Activated CD8-positive, alpha-beta memory T cell treated with anti-CD3 and anti-CD28 coated beads, Interleukin-2, amount 50 U/mL, for 24 hours (primary cell): ENCODE results near the gene ROR1.

Experiments used
- DNase-seq: peaks from one replicate; pipeline ENCODE4 v3.0.0-alpha.2; 2020; ENCODE audit errors: extremely low read depth

ROR1 gene

GRCh38 chr1:63883494-63884235 is 109.8 kb downstream of the ROR1 start:
- DNase-seq = no peak

GRCh38 chr1:63884486-63884885 is 110.7 kb downstream of the ROR1 start:
- DNase-seq = no peak

- DNase-seq = no peak
Observed at GRCh38 chr1:63885899-63886298, 112.1 kb downstream of the ROR1 start.

- DNase-seq = no peak
Observed at GRCh38 chr1:63886340-63886739, 112.5 kb downstream of the ROR1 start.

- DNase-seq = no peak
Observed at GRCh38 chr1:63887809-63888208, 114.0 kb downstream of the ROR1 start.

- no peak for DNase-seq
Observed at GRCh38 chr1:63888984-63889383, 115.2 kb downstream of the ROR1 start.

- no peak for DNase-seq
Observed at GRCh38 chr1:63890468-63890867, 116.7 kb downstream of the ROR1 start.

- DNase-seq = no peak
Observed at GRCh38 chr1:63891060-63891690, 117.4 kb downstream of the ROR1 start.

- DNase-seq = no peak
Observed at GRCh38 chr1:63892632-63893395, 119.0 kb downstream of the ROR1 start.

- DNase-seq = no peak
Observed at GRCh38 chr1:63893976-63894375, 120.2 kb downstream of the ROR1 start.

GRCh38 chr1:63894627-63895265 is 120.9 kb downstream of the ROR1 start:
- no peak for DNase-seq

GRCh38 chr1:63896755-63897154 is 122.9 kb downstream of the ROR1 start:
- DNase-seq = no peak

GRCh38 chr1:63898428-63899196 is 124.8 kb downstream of the ROR1 start:
- DNase-seq = no peak

- no peak for DNase-seq
Observed at GRCh38 chr1:63901094-63901493, 127.3 kb downstream of the ROR1 start.

- no peak for DNase-seq
Observed at GRCh38 chr1:63902844-63903589, 129.2 kb downstream of the ROR1 start.

GRCh38 chr1:63903947-63904610 is 130.3 kb downstream of the ROR1 start:
- no peak for DNase-seq

GRCh38 chr1:63904826-63905225 is 131.0 kb downstream of the ROR1 start:
- DNase-seq = no peak

- no peak for DNase-seq
Observed at GRCh38 chr1:63906047-63906704, 132.4 kb downstream of the ROR1 start.

- no peak for DNase-seq
Observed at GRCh38 chr1:63907051-63907450, 133.2 kb downstream of the ROR1 start.

GRCh38 chr1:63908016-63908415 is 134.2 kb downstream of the ROR1 start:
- no peak for DNase-seq
